Measurements from ENCODE around the gene MUC2. TPM values are rescaled to one million over a fixed set of nuclear protein-coding genes. Genes with fewer than 3 reads are reported as not detected.

Gene MUC2
- total and polyA plus RNA-seq, 10 of the 15 experiments (the other 5 are each of a cell fraction or from before 2014, with no cell fraction given): 0.23 TPM; not detected in 9

- TF ChIP-seq KDM1A (IDR thresholded peaks at IDR 0.05; ENCODE audit: borderline replicate concordance) (no peak), RAD21 (IDR thresholded peaks at IDR 0.05; ENCODE audit: insufficient read depth, low read depth, low read length) (no peak), CEBPZ (IDR thresholded peaks at IDR 0.05; ENCODE audit: low read depth, low read length) (no peak), CHD1 (IDR thresholded peaks at IDR 0.05; ENCODE audit: low read depth, low read length) (no peak), HSF1 (IDR thresholded peaks at IDR 0.05; ENCODE audit: low read depth, low read length) (no peak), YY1 (IDR thresholded peaks at IDR 0.05; ENCODE audit: low read depth, low read length) (no peak), BACH1 (IDR thresholded peaks at IDR 0.05; ENCODE audit: borderline replicate concordance) (no peak), USF1 (IDR thresholded peaks at IDR 0.05; ENCODE audit: borderline replicate concordance, extremely low read length, insufficient read depth, low read depth, low read length) (no peak)
These were observed 12.7 kb downstream of the MUC2 start (continued) for GRCh38 chr11:1087279-1087960.
